GM23338 (cell line): ENCODE measurements around the gene PPFIA1. TPM values are rescaled to one million over a fixed set of nuclear protein-coding genes. Genes with fewer than 3 reads are reported as not detected.

Source experiments
- ATAC-seq: fragments of 200-7000 bp; cut with Tn5 transposase; 3 replicates; pipeline ENCODE4 v1.9.1; 2020
- DNase-seq: peaks from one replicate; pipeline ENCODE4 v3.0.0-alpha.2; 2015; ENCODE audit warnings: low spot score
- H2AFZ ChIP-seq: fragments of 200-600 bp; sonication (generic); 2 replicates; pipeline ENCODE4 v1.8.0; 2016; ENCODE audit warnings: antibody characterized with exemption, mild to moderate bottlenecking, moderate library complexity
- H3F3A ChIP-seq: fragments of 200-600 bp; sonication (generic); replicated peaks from 2 replicates; pipeline ENCODE4 v1.8.0; 2017; ENCODE audit warnings: antibody characterized with exemption, mixed run types, low read depth
- H3K27ac ChIP-seq: fragments of 200-600 bp; sonication (generic); 2 replicates; pipeline ENCODE4 v1.6.1; 2016; ENCODE audit warnings: low read depth
- H3K27me3 ChIP-seq: fragments of 200-600 bp; sonication (generic); 2 replicates; pipeline ENCODE4 v1.8.0; 2016; ENCODE audit warnings: mild to moderate bottlenecking, mixed run types, moderate library complexity; ENCODE audit not compliant: insufficient read depth
- H3K36me3 ChIP-seq: fragments of 200-600 bp; sonication (generic); 2 replicates; pipeline ENCODE4 v1.8.0; 2016; ENCODE audit warnings: mild to moderate bottlenecking; ENCODE audit not compliant: insufficient read depth
- H3K4me1 ChIP-seq: fragments of 200-600 bp; sonication (generic); 2 replicates; pipeline ENCODE4 v1.8.0; 2016; ENCODE audit warnings: mild to moderate bottlenecking, moderate library complexity; ENCODE audit not compliant: insufficient read depth
- H3K4me2 ChIP-seq: fragments of 200-600 bp; sonication (generic); 2 replicates; pipeline ENCODE4 v1.7.1; 2017; ENCODE audit warnings: mixed run types
- H3K4me3 ChIP-seq: fragments of 200-600 bp; sonication (generic); 2 replicates; pipeline ENCODE4 v1.6.1; 2016; ENCODE audit warnings: mixed run types
- H3K79me2 ChIP-seq: fragments of 200-600 bp; sonication (generic); replicated peaks from 2 replicates; pipeline ENCODE4 v1.8.0; 2017; ENCODE audit warnings: mild to moderate bottlenecking; ENCODE audit not compliant: insufficient read depth
- H3K9me2 ChIP-seq: fragments of 200-600 bp; sonication (generic); 2 replicates; pipeline ENCODE4 v1.8.0; 2017; ENCODE audit not compliant: insufficient read depth
- H4K20me1 ChIP-seq: fragments of 200-600 bp; sonication (generic); replicated peaks from 2 replicates; pipeline ENCODE4 v1.8.0; 2017; ENCODE audit warnings: mild to moderate bottlenecking; ENCODE audit not compliant: insufficient read depth
- H3K27ac Mint-ChIP-seq: 2 replicates; pipeline ENCODE4 v1.8.0; 2020; ENCODE audit warnings: inconsistent platforms, mild to moderate bottlenecking, moderate library complexity, mixed read lengths
- H3K27me3 Mint-ChIP-seq: 3 replicates; pipeline ENCODE4 v1.8.0; 2022; ENCODE audit warnings: low read depth, mild to moderate bottlenecking, moderate library complexity, mixed read lengths, inconsistent platforms; ENCODE audit not compliant: insufficient read depth, poor library complexity
- H3K36me3 Mint-ChIP-seq: 3 replicates; pipeline ENCODE4 v1.8.0; 2021; ENCODE audit warnings: low read depth, mild to moderate bottlenecking, inconsistent platforms, moderate library complexity, mixed read lengths
- H3K4me1 Mint-ChIP-seq: 3 replicates; pipeline ENCODE4 v1.8.0; 2020; ENCODE audit warnings: mild to moderate bottlenecking, inconsistent platforms, mixed read lengths
- H3K4me3 Mint-ChIP-seq: 3 replicates; pipeline ENCODE4 v1.8.0; 2021; ENCODE audit warnings: moderate library complexity, mild to moderate bottlenecking, inconsistent platforms, mixed read lengths
- H3K9me3 Mint-ChIP-seq: 3 replicates; pipeline ENCODE4 v1.8.0; 2020; ENCODE audit warnings: moderate library complexity, mild to moderate bottlenecking, inconsistent platforms, mixed read lengths
- CREB1 ChIP-seq: fragments of 250-450 bp; sonication (Bioruptor Pico); IDR thresholded peaks from 2 replicates; pipeline ENCODE4 v1.5.0; 2020; ENCODE audit warnings: low read depth, mild to moderate bottlenecking, moderate library complexity
- CTCF ChIP-seq, 2 experiments: fragments of 200-600 bp in 1 of 2; sonication (generic) in 1 of 2; conservative IDR thresholded peaks; 2 replicates each; pipeline versions ENCODE4 v1.5.1 to v1.6.1; 2016 to 2017; ENCODE audit warnings: antibody characterized with exemption in 2 of 2, low read depth in 2 of 2, mild to moderate bottlenecking in 2 of 2, moderate library complexity in 1 of 2
- EZH2 ChIP-seq: fragments of 200-600 bp; sonication (generic); IDR thresholded peaks from one replicate; pipeline ENCODE4 v1.8.0; 2017; ENCODE audit warnings: antibody characterized with exemption, mild to moderate bottlenecking, low read depth; ENCODE audit not compliant: unreplicated experiment
- EZH2phosphoT487 ChIP-seq: fragments of 200-600 bp; sonication (generic); IDR thresholded peaks from one replicate; pipeline ENCODE4 v1.8.1; 2018; ENCODE audit warnings: antibody characterized with exemption; ENCODE audit not compliant: unreplicated experiment
- JUNB ChIP-seq: IDR thresholded peaks from one replicate; pipeline ENCODE4 v1.6.1; 2016; ENCODE audit warnings: antibody characterized with exemption; ENCODE audit not compliant: unreplicated experiment
- NANOG ChIP-seq: IDR thresholded peaks from 2 replicates; pipeline ENCODE4 v1.6.1; 2016; ENCODE audit warnings: antibody characterized with exemption, borderline replicate concordance
- POLR2AphosphoS5 ChIP-seq: IDR thresholded peaks from 2 replicates; pipeline ENCODE4 v1.6.1; 2016; ENCODE audit warnings: antibody characterized with exemption, low read depth
- REST ChIP-seq: IDR thresholded peaks from one replicate; pipeline ENCODE4 v1.6.1; 2018; ENCODE audit warnings: antibody characterized with exemption; ENCODE audit not compliant: unreplicated experiment
- STAT1 ChIP-seq: IDR thresholded peaks from one replicate; pipeline ENCODE4 v1.6.1; 2016; ENCODE audit warnings: antibody characterized with exemption; ENCODE audit not compliant: unreplicated experiment
- ZNF114 ChIP-seq: fragments of 250-450 bp; sonication (Bioruptor Pico); IDR thresholded peaks from 2 replicates; pipeline ENCODE4 v1.5.0; 2020; ENCODE audit warnings: mild to moderate bottlenecking, moderate library complexity
- ZNF331 ChIP-seq: fragments of 250-450 bp; sonication (Bioruptor Pico); IDR thresholded peaks from 2 replicates; pipeline ENCODE4 v1.5.0; 2020; ENCODE audit warnings: low read depth, mild to moderate bottlenecking, moderate library complexity
- polyA plus RNA-seq: library from polyadenylated mRNA; unstranded; fragments of >200 nt; fragmentation: Nextera tagmentation; extraction: Ambion mirVana; gene quantifications from 2 replicates; pipeline ENCODE4 v1.2.1, GENCODE V29; 2016
- total RNA-seq: library from RNA; depleted of rRNA; stranded (reverse); fragments of >200 nt; shearing (Covaris generic); gene quantifications from 2 replicates; pipeline ENCODE4 v1.2.3, GENCODE V29; 2014
- TF ChIP-seq, protein P1 (sequence below): fragments of 250-450 bp; sonication (Bioruptor Pico); IDR thresholded peaks from 2 replicates; pipeline ENCODE4 v1.5.0; 2020; ENCODE audit warnings: mild to moderate bottlenecking, moderate library complexity
- TF ChIP-seq, protein P2 (sequence below): IDR thresholded peaks from 2 replicates; pipeline ENCODE4 v1.6.1; 2016; ENCODE audit warnings: antibody characterized with exemption

PPFIA1 gene
- total and polyA plus RNA-seq, 2 experiments from 2014 or later: 41.7 to 62.0 TPM

GRCh38 chr11:70383664-70384565 is 113.4 kb downstream of the PPFIA1 start:
- H3K27ac ChIP-seq: peak overlapping the region; percentile 66; the same call in 1 of the 2 replicates
- peaks cover 64% of the 10 kb centered on the region for H3K36me3 Mint-ChIP-seq

More at GRCh38 chr11:70383664-70384565, 113.4 kb downstream of the PPFIA1 start:
- H3K27ac Mint-ChIP-seq: no peak overlapping the region
- peaks cover 19% of the 10 kb centered on the region; the same call in 1 of the 2 replicates for H3F3A ChIP-seq
- peaks cover 42% of the 10 kb centered on the region for H4K20me1 ChIP-seq
- H3K27me3 ChIP-seq: no peaks in the 10 kb centered on the region
- no peaks in the 10 kb centered on the region for H3K9me3 Mint-ChIP-seq
- no peak overlapping the region for H2AFZ ChIP-seq
- ATAC-seq (no peak; the same call in 2 of the 3 replicates), DNase-seq (no peak)
- H3K4me2 ChIP-seq: no peak overlapping the region
- peaks cover 41% of the 10 kb centered on the region for H3K4me1 ChIP-seq
- H3K4me3 ChIP-seq: no peak overlapping the region
- TF ChIP-seq CREB1 (CRISPR knock-in tag) (no peak), EZH2 (no peak), ZNF331 (CRISPR knock-in tag) (no peak), REST (no peak), NANOG (no peak), POLR2AphosphoS5 (no peak), CTCF (conservative IDR thresholded peaks at IDR 0.05; ENCODE audit: low read depth in 2 of 2) (no peak), ZNF114 (CRISPR knock-in tag) (no peak), STAT1 (no peak), EZH2phosphoT487 (no peak), JUNB (no peak)
- TF ChIP-seq, protein P1, sequence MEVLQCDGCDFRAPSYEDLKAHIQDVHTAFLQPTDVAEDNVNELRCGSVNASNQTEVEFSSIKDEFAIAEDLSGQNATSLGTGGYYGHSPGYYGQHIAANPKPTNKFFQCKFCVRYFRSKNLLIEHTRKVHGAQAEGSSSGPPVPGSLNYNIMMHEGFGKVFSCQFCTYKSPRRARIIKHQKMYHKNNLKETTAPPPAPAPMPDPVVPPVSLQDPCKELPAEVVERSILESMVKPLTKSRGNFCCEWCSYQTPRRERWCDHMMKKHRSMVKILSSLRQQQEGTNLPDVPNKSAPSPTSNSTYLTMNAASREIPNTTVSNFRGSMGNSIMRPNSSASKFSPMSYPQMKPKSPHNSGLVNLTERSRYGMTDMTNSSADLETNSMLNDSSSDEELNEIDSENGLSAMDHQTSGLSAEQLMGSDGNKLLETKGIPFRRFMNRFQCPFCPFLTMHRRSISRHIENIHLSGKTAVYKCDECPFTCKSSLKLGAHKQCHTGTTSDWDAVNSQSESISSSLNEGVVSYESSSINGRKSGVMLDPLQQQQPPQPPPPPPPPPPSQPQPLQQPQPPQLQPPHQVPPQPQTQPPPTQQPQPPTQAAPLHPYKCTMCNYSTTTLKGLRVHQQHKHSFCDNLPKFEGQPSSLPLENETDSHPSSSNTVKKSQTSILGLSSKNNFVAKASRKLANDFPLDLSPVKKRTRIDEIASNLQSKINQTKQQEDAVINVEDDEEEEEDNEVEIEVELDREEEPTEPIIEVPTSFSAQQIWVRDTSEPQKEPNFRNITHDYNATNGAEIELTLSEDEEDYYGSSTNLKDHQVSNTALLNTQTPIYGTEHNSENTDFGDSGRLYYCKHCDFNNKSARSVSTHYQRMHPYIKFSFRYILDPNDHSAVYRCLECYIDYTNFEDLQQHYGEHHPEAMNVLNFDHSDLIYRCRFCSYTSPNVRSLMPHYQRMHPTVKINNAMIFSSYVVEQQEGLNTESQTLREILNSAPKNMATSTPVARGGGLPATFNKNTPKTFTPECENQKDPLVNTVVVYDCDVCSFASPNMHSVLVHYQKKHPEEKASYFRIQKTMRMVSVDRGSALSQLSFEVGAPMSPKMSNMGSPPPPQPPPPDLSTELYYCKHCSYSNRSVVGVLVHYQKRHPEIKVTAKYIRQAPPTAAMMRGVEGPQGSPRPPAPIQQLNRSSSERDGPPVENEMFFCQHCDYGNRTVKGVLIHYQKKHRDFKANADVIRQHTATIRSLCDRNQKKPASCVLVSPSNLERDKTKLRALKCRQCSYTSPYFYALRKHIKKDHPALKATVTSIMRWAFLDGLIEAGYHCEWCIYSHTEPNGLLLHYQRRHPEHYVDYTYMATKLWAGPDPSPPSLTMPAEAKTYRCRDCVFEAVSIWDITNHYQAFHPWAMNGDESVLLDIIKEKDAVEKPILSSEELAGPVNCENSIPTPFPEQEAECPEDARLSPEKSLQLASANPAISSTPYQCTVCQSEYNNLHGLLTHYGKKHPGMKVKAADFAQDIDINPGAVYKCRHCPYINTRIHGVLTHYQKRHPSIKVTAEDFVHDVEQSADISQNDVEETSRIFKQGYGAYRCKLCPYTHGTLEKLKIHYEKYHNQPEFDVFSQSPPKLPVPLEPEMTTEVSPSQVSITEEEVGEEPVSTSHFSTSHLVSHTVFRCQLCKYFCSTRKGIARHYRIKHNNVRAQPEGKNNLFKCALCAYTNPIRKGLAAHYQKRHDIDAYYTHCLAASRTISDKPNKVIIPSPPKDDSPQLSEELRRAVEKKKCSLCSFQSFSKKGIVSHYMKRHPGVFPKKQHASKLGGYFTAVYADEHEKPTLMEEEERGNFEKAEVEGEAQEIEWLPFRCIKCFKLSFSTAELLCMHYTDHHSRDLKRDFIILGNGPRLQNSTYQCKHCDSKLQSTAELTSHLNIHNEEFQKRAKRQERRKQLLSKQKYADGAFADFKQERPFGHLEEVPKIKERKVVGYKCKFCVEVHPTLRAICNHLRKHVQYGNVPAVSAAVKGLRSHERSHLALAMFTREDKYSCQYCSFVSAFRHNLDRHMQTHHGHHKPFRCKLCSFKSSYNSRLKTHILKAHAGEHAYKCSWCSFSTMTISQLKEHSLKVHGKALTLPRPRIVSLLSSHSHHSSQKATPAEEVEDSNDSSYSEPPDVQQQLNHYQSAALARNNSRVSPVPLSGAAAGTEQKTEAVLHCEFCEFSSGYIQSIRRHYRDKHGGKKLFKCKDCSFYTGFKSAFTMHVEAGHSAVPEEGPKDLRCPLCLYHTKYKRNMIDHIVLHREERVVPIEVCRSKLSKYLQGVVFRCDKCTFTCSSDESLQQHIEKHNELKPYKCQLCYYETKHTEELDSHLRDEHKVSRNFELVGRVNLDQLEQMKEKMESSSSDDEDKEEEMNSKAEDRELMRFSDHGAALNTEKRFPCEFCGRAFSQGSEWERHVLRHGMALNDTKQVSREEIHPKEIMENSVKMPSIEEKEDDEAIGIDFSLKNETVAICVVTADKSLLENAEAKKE (CRISPR knock-in tag): no peak
- TF ChIP-seq, protein P2, sequence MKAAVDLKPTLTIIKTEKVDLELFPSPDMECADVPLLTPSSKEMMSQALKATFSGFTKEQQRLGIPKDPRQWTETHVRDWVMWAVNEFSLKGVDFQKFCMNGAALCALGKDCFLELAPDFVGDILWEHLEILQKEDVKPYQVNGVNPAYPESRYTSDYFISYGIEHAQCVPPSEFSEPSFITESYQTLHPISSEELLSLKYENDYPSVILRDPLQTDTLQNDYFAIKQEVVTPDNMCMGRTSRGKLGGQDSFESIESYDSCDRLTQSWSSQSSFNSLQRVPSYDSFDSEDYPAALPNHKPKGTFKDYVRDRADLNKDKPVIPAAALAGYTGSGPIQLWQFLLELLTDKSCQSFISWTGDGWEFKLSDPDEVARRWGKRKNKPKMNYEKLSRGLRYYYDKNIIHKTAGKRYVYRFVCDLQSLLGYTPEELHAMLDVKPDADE: no peak
- H3K9me2 ChIP-seq: no peaks in the 10 kb centered on the region
- peaks cover 39% of the 10 kb centered on the region for H3K79me2 ChIP-seq
- peaks cover 10% of the 10 kb centered on the region; the same call in 1 of the 2 replicates for H3K36me3 ChIP-seq
- peaks cover 13% of the 10 kb centered on the region for H3K27me3 Mint-ChIP-seq
- no peak overlapping the region for H3K4me3 Mint-ChIP-seq
- peaks cover 35% of the 10 kb centered on the region for H3K4me1 Mint-ChIP-seq
